Natural killer cell treated with Interleukin-12 subunit alpha and Interleukin-12 subunit beta and Interleukin-15 and Interleukin-18, amount 100 ng/mL, for 72 hours (primary cell): ENCODE data around the gene SMIM34. TPM values are rescaled to one million over a fixed set of nuclear protein-coding genes. Genes with fewer than 3 reads are reported as not detected.
A peak's percentile ranks its signal among the peaks of the same experiment; 100 is the strongest.
"Not testable (repeated sequence)": the region's sequence is repeated elsewhere in the genome, so short reads cannot be mapped to it uniquely, and the experiment has no call there.

Source experiments
- ATAC-seq, 2 donors: fragments of 150-1000 bp; cut with Tn5 transposase in 1 of 2; sonication (Bioruptor Pico), chemical (Tn5 transposase) in 1 of 2; 2 replicates each; pipeline ENCODE4 v1.10.0; 2021
- DNase-seq: peaks from one replicate; pipeline ENCODE4 v3.0.0; 2022; ENCODE audit warnings: low spot score
- H3K27ac Mint-ChIP-seq, 2 donors: 1 replicate in 1 of 2; 2 replicates in 1 of 2; pipeline ENCODE4 v1.8.0; 2022; ENCODE audit warnings: mixed read lengths in 2 of 2, mild to moderate bottlenecking in 1 of 2, moderate library complexity in 1 of 2
- H3K27me3 Mint-ChIP-seq, 2 donors: 1 replicate in 1 of 2; 2 replicates in 1 of 2; pipeline ENCODE4 v1.8.0; 2022; ENCODE audit warnings: mixed read lengths in 2 of 2
- H3K36me3 Mint-ChIP-seq: one replicate; pipeline ENCODE4 v1.8.0; 2022; ENCODE audit warnings: mixed read lengths
- H3K4me1 Mint-ChIP-seq, 2 donors: 1 replicate in 1 of 2; 2 replicates in 1 of 2; pipeline ENCODE4 v1.8.0; 2022; ENCODE audit warnings: low read depth in 2 of 2, mixed read lengths in 2 of 2, mild to moderate bottlenecking in 1 of 2
- H3K4me3 Mint-ChIP-seq: one replicate; pipeline ENCODE4 v1.8.0; 2022; ENCODE audit warnings: mixed read lengths
- H3K9me3 Mint-ChIP-seq: 2 replicates; pipeline ENCODE4 v1.8.0; 2022; ENCODE audit warnings: mixed read lengths
- total RNA-seq, 2 donors: library from RNA; stranded (reverse); gene quantifications; one replicate each; pipeline ENCODE4 v1.2.3, GENCODE V29; 2022

SMIM34 gene
- total RNA-seq, 2 donors from 2014 or later = not detected

DNA sequence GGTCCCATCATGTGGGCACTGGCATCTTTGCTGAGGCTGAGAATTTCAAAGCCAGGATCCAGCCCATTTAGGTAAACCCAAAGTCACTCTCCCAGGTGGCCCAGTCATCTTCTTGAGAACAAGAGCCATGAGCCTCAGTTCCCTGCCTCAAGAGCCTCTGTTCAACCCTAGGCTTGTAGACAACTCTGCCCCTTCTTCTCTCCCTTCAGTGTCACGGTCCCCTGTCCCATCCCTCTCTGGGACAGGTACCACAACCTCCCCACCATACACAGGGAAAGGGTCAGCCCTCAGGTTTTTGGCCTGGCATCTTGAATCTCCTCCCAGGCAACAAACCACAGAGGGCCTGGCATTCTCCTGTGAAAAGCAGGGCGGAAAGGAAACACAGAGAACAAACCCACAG is 18.1 kb downstream of the SMIM34 start:
- H3K27me3 Mint-ChIP-seq, H3K36me3 Mint-ChIP-seq, H3K27ac Mint-ChIP-seq, ATAC-seq, DNase-seq, H3K4me1 Mint-ChIP-seq, H3K9me3 Mint-ChIP-seq, H3K4me3 Mint-ChIP-seq: not testable (repeated sequence)

- H3K36me3 Mint-ChIP-seq, H3K4me3 Mint-ChIP-seq, DNase-seq, H3K4me1 Mint-ChIP-seq, H3K27ac Mint-ChIP-seq, H3K9me3 Mint-ChIP-seq, H3K27me3 Mint-ChIP-seq, ATAC-seq: not testable (repeated sequence)
Measured at GRCh38 chr21:34404742-34405141, 19.0 kb downstream of the SMIM34 start.

DNA sequence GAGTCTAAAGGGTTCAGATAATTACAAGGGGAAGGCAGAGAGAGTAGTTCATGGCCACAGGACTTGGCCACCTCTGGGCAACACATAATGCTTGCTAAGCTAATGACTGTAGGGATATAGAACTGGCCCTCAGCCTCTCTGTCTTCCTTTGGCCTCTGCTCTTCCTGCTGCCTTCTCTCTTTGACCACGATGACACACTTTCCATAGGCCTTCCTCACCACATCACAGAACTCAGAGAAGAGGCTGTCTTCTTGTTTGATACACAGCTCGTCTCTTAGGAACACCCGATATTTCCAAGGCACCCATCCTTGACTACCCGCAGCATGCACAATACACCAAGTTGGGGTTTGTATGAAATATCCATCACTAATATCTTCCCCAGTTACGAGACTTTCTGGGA is 23.2 kb downstream of the SMIM34 start:
- not testable (repeated sequence) for H3K27me3 Mint-ChIP-seq, H3K36me3 Mint-ChIP-seq, ATAC-seq, H3K4me1 Mint-ChIP-seq, H3K4me3 Mint-ChIP-seq, H3K27ac Mint-ChIP-seq, H3K9me3 Mint-ChIP-seq, DNase-seq

DNA sequence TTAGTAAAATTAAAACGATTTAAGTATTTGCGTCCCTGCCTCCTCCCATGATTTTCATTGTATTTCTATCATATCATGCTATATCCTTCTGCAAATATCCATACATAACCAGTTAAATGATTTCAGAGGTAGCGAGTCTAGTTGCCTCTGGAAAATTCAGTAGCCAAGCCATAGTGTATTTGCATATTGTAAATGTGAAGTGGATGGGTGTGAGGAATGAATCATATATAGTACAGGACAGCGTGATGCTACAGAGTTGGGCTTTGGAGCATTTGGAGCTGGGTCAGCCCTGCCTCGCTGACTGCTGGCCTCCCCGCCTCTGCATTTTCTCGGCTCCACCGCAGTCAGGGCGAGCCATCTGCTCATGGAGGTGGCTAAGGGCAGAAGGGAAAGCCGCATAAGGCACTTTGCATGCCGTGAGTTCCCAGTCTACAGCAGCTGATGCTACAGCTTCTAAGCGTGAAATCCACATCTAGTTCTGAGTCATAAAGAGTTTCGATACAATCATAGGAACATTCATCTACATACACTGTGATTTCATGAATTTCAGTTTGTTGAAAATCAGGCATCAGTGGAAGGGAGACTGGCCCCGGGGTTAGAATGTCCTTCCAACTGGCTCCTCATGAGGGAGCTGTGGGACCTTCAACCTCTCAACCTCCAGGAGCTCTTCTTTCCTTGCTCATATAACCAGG is 39.9 kb downstream of the SMIM34 start:
- H3K9me3 Mint-ChIP-seq, H3K4me3 Mint-ChIP-seq, H3K4me1 Mint-ChIP-seq, H3K27ac Mint-ChIP-seq, H3K27me3 Mint-ChIP-seq, DNase-seq, H3K36me3 Mint-ChIP-seq: not testable (repeated sequence)
- peak in 1 of 2 donors; percentile 88 for ATAC-seq

GRCh38 chr21:34383138-34383537 is 40.6 kb downstream of the SMIM34 start:
- H3K27me3 Mint-ChIP-seq, H3K36me3 Mint-ChIP-seq, H3K9me3 Mint-ChIP-seq, DNase-seq, H3K4me3 Mint-ChIP-seq, H3K27ac Mint-ChIP-seq, ATAC-seq, H3K4me1 Mint-ChIP-seq: not testable (repeated sequence)

GRCh38 chr21:34375619-34375972 is 48.2 kb downstream of the SMIM34 start:
- peak; percentile 83 to 86 for ATAC-seq
- not testable (repeated sequence) for H3K27ac Mint-ChIP-seq, H3K27me3 Mint-ChIP-seq, DNase-seq, H3K9me3 Mint-ChIP-seq, H3K36me3 Mint-ChIP-seq, H3K4me3 Mint-ChIP-seq, H3K4me1 Mint-ChIP-seq

GRCh38 chr21:34374940-34375618 is 48.7 kb downstream of the SMIM34 start, which contains the start of gene SMIM11:
SMIM11 (plus strand) TSS chr21:34375507; CDS start chr21:34379505, 3,998 bp downstream.
- not testable (repeated sequence) for H3K4me3 Mint-ChIP-seq, H3K27me3 Mint-ChIP-seq, H3K9me3 Mint-ChIP-seq, DNase-seq, H3K4me1 Mint-ChIP-seq, H3K27ac Mint-ChIP-seq, H3K36me3 Mint-ChIP-seq
- ATAC-seq = peak; percentile 98

- H3K27me3 Mint-ChIP-seq = peaks cover 0 to 13% of the 10 kb centered on the region in 2 donors
- H3K4me1 Mint-ChIP-seq, ATAC-seq, DNase-seq, H3K9me3 Mint-ChIP-seq, H3K27ac Mint-ChIP-seq, H3K36me3 Mint-ChIP-seq, H3K4me3 Mint-ChIP-seq: not testable (repeated sequence)
Measured at GRCh38 chr21:34374462-34374861, 49.3 kb downstream of the SMIM34 start.

- no peak for DNase-seq
Measured at GRCh38 chr21:34372321-34372720, 51.4 kb downstream of the SMIM34 start.

DNA sequence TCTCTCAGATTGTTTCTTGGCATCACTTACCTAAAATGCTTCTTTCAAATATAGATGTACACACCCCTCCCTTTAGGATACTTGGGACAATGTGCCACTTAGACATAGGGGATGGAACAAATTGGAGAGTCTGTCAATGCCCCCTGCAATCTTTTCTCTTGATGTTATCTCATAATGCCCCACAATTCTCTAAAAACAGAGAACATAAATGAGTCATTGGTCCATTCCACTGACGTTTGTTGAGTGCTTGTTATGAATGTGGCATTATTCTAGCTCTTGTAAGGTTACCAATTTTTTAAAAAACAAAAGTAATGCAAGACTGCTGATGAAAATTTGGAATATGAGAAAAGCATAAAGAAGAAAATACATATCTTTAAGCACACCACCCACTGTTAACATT is 54.0 kb downstream of the SMIM34 start:
- Mint-ChIP-seq H3K9me3 (no peaks in the 10 kb centered on the region), H3K36me3 (no peaks in the 10 kb centered on the region), H3K27ac (no peak overlapping the region), H3K27me3 (peaks cover 9 to 18% of the 10 kb centered on the region in 2 donors), H3K4me1 (no peaks in the 10 kb centered on the region), H3K4me3 (no peak overlapping the region)
- DNase-seq = no peak
- ATAC-seq = no peak

More at GRCh38 chr21:34372321-34372720, 51.4 kb downstream of the SMIM34 start:
- Mint-ChIP-seq H3K27ac (no peak overlapping the region), H3K4me3 (no peak overlapping the region), H3K27me3 (peaks cover 9 to 18% of the 10 kb centered on the region in 2 donors), H3K36me3 (no peaks in the 10 kb centered on the region), H3K4me1 (no peaks in the 10 kb centered on the region), H3K9me3 (no peaks in the 10 kb centered on the region)
- no peak for ATAC-seq

Other genes with a start within 250 kb of the SMIM34 start
- gene KCNE2, start 59.9 kb downstream of the SMIM34 start, total RNA-seq = not detected
- 10 to 100 TPM in 1 of 2 donors, 1 to 10 TPM in 1; 4.4 to 14.9 TPM for gene SMIM11, start 48.4 kb downstream of the SMIM34 start, total RNA-seq
- gene KCNE1, start 88.3 kb upstream of the SMIM34 start, total RNA-seq = 1 to 10 TPM; 1.2 to 4.7 TPM
- gene RCAN1, start 191.2 kb upstream of the SMIM34 start, total RNA-seq = 10 to 100 TPM; 10.1 to 11.5 TPM
- under 1 TPM; 0.45 to 0.50 TPM for gene CLIC6, start 245.0 kb upstream of the SMIM34 start, total RNA-seq